GM19043 (cell line): Measurements from ENCODE around the gene GPR180.
"Not testable (repeated sequence)": the region's sequence is repeated elsewhere in the genome, so short reads cannot be mapped to it uniquely, and the experiment has no call there.

ENCODE experiments used
- ATAC-seq: cut with Tn5 transposase; IDR thresholded peaks from one replicate; pipeline ENCODE4 v1.9.1; 2021; ENCODE audit warnings: low read depth; ENCODE audit not compliant: unreplicated experiment

Gene GPR180

DNA sequence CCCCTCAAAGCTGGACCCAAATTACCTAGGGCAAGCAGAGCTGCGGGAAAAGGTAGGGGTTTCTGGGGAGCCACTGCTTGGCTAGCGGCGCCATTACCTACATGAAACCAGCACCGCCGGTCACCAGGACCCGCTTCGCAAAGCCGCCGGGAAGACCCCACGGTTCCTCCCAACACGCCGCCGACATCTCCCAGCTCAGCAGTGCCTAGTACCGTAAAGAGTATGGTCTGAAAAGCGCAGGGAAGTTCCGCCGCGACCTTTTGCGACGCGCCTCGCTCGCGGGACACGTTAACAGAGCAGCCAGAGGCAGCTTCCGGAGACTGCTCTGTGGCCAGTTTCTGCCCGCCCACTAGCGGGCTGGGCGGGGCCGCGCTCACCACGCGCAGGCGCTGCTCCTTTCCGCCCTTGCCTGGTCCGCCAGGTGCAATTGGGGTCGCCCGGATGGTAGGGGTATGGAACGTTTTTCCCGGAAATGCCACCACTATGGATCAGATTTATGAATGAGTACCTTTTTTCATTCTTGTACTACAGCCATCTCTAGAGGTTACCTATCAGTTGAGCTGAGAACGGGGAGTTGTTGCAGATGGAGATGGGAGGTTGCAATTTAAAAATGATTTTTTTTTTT lies 5.6 kb upstream of the GPR180 start, which contains the start of gene TGDS:
TSS of gene TGDS (minus strand) at position 203 of the 625 bp plus-strand sequence. CDS start at position 187, 16 bp downstream.
- ATAC-seq, result peak; percentile 97

- no peak for ATAC-seq
Measured at GRCh38 chr13:94596575-94596971, 5.1 kb upstream of the GPR180 start.

GRCh38 chr13:94598281-94598680 lies 3.4 kb upstream of the GPR180 start:
- no peak for ATAC-seq

DNA sequence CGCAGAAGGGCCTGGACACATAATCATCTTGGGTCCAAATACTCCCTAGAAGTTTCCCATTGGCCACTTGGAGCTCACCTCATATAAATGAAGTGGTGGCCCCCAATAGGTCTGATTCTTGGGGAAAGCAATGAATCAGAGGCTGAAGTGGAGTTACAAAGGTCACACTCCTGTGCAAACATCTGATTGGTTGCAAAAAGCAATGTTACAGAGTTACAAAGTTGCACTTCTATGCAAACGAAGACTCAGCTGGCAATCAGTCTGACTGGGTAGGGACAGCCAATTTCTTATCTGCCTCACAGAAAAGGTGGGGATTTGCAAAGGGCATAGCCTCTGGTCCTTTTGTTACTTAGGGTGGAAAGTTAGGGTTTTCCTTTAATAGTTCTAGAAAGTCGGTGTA lies 1.8 kb upstream of the GPR180 start:
- no peak for ATAC-seq

DNA sequence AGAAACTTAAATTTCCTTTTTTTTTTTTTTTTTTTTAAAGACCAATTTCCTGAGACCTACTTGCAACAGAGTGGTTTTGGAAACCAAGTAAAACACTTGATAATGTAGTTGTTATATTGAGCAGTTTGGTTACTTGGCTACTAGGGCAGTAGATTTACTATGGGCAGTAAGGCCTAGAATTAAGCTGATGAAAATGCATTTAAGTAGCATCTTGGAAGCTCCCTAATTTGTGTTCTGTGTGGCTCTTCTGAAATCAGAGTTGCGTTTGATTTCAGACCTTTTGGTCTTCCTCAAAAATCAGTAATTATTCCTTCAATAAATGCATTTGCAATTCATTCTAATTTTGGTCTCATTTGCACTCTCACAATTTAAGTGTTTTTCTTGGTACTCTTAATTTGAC lies 810 bp downstream of the GPR180 start:
- ATAC-seq, result no peak

- ATAC-seq, result no peak
Measured at GRCh38 chr13:94607056-94607455, 5.4 kb downstream of the GPR180 start.

- no peak for ATAC-seq
Measured at GRCh38 chr13:94607939-94608338, 6.3 kb downstream of the GPR180 start.

GRCh38 chr13:94608586-94608985 lies 6.9 kb downstream of the GPR180 start:
- ATAC-seq, result no peak

- no peak for ATAC-seq
Measured at GRCh38 chr13:94609196-94609595, 7.5 kb downstream of the GPR180 start.

DNA sequence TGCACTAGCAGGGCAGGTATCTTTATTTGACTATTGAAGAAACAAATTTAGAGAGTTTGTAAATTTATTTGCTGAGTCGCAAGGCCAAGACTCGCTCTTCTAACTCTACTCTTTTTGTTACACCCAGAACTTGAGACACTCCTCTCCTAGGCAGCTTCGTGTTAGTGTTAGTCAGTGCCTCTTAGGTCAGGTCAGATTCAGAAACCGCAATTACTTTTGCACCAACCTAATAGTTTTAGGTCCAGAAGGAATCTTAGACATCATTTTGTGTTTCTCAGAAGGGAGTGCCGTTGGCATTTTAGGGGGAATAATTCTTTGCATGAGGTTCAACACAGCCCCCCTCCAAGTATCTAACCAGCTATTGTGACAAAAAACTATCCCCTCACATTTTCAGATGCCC lies 8.8 kb downstream of the GPR180 start:
- ATAC-seq, result no peak

GRCh38 chr13:94612050-94612449 lies 10.4 kb downstream of the GPR180 start:
- no peak for ATAC-seq

DNA sequence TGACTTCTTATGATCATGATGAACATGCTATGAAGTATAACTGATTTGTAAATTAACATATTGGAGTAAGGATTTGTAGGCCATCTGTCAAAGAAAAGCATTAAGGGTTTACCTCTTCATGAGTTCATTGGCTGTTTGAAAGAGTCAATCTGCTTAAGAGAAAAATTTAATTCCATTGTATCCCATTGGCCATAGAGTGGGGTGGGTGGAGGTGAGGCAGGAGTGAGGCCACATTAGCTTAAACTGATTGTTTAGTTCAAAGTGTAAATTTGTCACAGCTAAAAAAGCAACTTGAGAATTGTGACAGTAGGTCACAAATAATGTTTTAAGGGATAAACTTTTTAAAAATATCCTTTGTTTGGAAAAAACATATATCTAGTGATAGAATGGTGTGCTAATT lies 11.4 kb downstream of the GPR180 start:
- ATAC-seq, result no peak

- peak; percentile 46 for ATAC-seq
Measured at GRCh38 chr13:94617389-94618000, 15.8 kb downstream of the GPR180 start.

DNA sequence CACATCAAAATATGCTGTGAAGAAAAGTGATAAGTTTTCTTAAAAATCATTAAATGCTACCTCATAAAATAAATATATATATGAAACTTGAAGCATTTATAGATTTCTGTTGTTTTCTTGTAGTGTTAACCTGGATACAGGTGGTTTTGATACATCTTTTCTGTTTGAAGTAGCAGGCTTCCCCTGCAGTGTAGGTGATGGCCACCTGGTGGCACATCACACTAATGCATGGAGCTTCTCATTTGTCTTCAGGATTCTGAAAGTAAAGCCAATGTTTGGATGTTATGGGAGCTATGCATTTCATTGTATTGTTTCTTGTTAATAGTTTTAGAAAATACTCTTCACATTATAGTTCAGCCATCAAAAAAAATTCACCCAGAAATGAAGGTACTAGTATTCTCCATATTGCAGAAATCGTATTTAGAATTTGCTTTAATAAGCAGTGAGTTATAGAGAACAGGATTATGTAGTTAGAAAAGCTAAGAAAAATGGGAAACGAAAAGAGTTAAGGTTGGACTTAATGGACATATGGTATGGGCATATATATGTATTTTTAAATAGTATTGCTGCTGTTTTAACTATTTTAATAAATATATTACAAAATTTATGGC lies 18.7 kb downstream of the GPR180 start:
- ATAC-seq, result peak; percentile 72

DNA sequence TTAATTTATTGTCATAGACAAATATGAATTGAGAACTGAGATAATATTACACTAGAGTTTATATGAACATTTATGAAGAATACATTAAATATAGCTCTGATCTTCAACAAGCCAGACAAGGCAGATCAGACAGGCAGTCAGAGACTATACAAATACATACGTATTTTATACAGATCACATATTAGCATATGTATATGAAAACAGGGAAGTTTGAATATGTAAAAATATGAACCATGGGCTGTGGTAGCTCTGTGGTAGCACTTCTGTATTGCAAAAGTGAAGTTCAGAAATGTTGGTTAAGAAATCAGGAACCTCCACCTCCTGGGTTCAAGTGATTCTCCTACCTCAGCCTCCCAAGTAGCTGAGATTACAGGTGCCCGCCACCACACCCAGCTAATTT lies 20.7 kb downstream of the GPR180 start:
- no peak for ATAC-seq

- no peak for ATAC-seq
Measured at GRCh38 chr13:94623316-94623715, 21.7 kb downstream of the GPR180 start.

GRCh38 chr13:94630858-94631257 lies 29.2 kb downstream of the GPR180 start:
- ATAC-seq, result no peak

DNA sequence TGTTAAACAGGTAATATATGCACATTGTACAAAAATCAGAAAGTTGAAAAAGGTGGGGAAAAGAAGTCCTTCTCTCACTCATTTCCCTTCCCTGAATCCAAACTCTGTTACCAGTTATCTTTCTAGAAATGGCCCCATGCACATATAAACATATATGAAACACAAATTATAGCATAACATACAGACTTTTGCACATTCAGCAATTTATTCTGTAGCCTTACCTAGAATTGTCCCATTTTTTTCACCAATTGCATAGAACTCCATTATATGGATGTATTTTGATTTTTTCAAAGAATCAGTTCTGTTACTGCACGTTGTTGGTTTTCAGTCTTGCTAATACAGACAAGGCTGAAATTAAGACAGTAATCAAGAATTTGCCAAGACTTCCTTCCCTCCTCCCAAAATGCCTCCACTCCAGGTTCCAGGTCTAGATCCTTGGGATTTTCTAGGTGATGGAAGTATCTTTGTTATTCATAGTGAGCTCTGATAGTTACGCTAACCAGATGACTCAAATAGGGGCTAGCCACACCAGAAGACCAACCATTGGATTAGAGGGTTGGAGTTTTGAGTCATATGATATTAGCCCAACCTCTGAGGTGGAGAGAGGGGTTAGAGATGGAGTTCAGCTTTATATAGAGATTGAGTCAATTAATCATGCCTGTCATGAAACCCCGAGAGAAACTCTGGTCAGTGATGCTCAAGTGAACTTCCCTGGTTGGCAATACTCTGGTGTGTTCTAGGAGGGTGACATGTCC lies 30.7 kb downstream of the GPR180 start:
- no peak for ATAC-seq

GRCh38 chr13:94636096-94636495 lies 34.4 kb downstream of the GPR180 start:
- not testable (repeated sequence) for ATAC-seq

- ATAC-seq, result no peak
Measured at GRCh38 chr13:94636942-94637578, 35.4 kb downstream of the GPR180 start.

- ATAC-seq, result not testable (repeated sequence)
Measured at GRCh38 chr13:94637677-94638076, 36.0 kb downstream of the GPR180 start.
